ENCODE measurements around the gene RPL36A. TPM values are rescaled to one million over a fixed set of nuclear protein-coding genes. Genes with fewer than 3 reads are reported as not detected.

RPL36A gene
- total and polyA plus RNA-seq, 2 of the 13 experiments (the other 11 are each of a cell fraction or from before 2014, with no cell fraction given) = 1,152 to 1,716 TPM

- TF ChIP-seq ZNF556 (CRISPR knock-in tag; IDR thresholded peaks at IDR 0.05; ENCODE audit: borderline replicate concordance) (no peak), ZFP36 (IDR thresholded peaks at IDR 0.05; ENCODE audit: borderline replicate concordance, low read depth, low read length, partially characterized antibody) (no peak), ELK4 (CRISPR knock-in tag; IDR thresholded peaks at IDR 0.05; ENCODE audit: borderline replicate concordance) (no peak), MXD3 (CRISPR knock-in tag; IDR thresholded peaks at IDR 0.05) (no peak), MED8 (CRISPR knock-in tag; IDR thresholded peaks at IDR 0.05; ENCODE audit: insufficient replicate concordance) (no peak), HNF4G (IDR thresholded peaks at IDR 0.05; ENCODE audit: borderline replicate concordance, low read depth, low read length) (no peak), HNF4G (CRISPR knock-in tag; IDR thresholded peaks at IDR 0.05; ENCODE audit: borderline replicate concordance, low read depth) (no peak), ZNF343 (CRISPR knock-in tag; IDR thresholded peaks at IDR 0.05) (no peak), ZNF776 (CRISPR knock-in tag; IDR thresholded peaks at IDR 0.05) (peak; percentile 69; the same call in 1 of the 2 replicates), LCORL (IDR thresholded peaks at IDR 0.05) (no peak), LCORL (CRISPR knock-in tag; IDR thresholded peaks at IDR 0.05) (0 out of 2 replicates have a peak, but pooled peaks have one; percentile 16), ZNF709 (CRISPR knock-in tag; IDR thresholded peaks at IDR 0.05) (0 out of 2 replicates have a peak, but pooled peaks have one; percentile 41), TAF15 (IDR thresholded peaks at IDR 0.05; ENCODE audit: low read depth, low read length, poor library complexity, severe bottlenecking) (no peak), ATF4 (CRISPR knock-in tag; IDR thresholded peaks at IDR 0.05) (no peak), IKZF1 (IDR thresholded peaks at IDR 0.05) (no peak)
- TF ChIP-seq, protein P1, sequence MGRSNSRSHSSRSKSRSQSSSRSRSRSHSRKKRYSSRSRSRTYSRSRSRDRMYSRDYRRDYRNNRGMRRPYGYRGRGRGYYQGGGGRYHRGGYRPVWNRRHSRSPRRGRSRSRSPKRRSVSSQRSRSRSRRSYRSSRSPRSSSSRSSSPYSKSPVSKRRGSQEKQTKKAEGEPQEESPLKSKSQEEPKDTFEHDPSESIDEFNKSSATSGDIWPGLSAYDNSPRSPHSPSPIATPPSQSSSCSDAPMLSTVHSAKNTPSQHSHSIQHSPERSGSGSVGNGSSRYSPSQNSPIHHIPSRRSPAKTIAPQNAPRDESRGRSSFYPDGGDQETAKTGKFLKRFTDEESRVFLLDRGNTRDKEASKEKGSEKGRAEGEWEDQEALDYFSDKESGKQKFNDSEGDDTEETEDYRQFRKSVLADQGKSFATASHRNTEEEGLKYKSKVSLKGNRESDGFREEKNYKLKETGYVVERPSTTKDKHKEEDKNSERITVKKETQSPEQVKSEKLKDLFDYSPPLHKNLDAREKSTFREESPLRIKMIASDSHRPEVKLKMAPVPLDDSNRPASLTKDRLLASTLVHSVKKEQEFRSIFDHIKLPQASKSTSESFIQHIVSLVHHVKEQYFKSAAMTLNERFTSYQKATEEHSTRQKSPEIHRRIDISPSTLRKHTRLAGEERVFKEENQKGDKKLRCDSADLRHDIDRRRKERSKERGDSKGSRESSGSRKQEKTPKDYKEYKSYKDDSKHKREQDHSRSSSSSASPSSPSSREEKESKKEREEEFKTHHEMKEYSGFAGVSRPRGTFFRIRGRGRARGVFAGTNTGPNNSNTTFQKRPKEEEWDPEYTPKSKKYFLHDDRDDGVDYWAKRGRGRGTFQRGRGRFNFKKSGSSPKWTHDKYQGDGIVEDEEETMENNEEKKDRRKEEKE (IDR thresholded peaks at IDR 0.05) = no peak
- TF ChIP-seq, protein P2, sequence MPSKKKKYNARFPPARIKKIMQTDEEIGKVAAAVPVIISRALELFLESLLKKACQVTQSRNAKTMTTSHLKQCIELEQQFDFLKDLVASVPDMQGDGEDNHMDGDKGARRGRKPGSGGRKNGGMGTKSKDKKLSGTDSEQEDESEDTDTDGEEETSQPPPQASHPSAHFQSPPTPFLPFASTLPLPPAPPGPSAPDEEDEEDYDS (CRISPR knock-in tag; IDR thresholded peaks at IDR 0.05) = peak; percentile 17; the same call in 1 of the 2 replicates
- TF ChIP-seq, protein P3, sequence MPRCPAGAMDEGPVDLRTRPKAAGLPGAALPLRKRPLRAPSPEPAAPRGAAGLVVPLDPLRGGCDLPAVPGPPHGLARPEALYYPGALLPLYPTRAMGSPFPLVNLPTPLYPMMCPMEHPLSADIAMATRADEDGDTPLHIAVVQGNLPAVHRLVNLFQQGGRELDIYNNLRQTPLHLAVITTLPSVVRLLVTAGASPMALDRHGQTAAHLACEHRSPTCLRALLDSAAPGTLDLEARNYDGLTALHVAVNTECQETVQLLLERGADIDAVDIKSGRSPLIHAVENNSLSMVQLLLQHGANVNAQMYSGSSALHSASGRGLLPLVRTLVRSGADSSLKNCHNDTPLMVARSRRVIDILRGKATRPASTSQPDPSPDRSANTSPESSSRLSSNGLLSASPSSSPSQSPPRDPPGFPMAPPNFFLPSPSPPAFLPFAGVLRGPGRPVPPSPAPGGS (CRISPR knock-in tag; IDR thresholded peaks at IDR 0.05) = no peak
- TF ChIP-seq, protein P4, sequence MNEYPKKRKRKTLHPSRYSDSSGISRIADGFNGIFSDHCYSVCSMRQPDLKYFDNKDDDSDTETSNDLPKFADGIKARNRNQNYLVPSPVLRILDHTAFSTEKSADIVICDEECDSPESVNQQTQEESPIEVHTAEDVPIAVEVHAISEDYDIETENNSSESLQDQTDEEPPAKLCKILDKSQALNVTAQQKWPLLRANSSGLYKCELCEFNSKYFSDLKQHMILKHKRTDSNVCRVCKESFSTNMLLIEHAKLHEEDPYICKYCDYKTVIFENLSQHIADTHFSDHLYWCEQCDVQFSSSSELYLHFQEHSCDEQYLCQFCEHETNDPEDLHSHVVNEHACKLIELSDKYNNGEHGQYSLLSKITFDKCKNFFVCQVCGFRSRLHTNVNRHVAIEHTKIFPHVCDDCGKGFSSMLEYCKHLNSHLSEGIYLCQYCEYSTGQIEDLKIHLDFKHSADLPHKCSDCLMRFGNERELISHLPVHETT (CRISPR knock-in tag; conservative IDR thresholded peaks at IDR 0.05) = no peak
These were observed 42.2 kb upstream of the RPL36A start, which contains the start of gene TIMM8A (continued) for GRCh38 chrX:101348452-101349192.
